SK-N-SH (cell line): ENCODE measurements around the gene STXBP1.

ENCODE experiments used
- TAF1 ChIP-seq: IDR thresholded peaks from 2 replicates; pipeline ENCODE4 v1.6.1; 2012; ENCODE audit warnings: low read depth, mild to moderate bottlenecking, low read length, moderate library complexity, borderline replicate concordance
- YY1 ChIP-seq: IDR thresholded peaks from 2 replicates; pipeline ENCODE4 v1.4.0; 2012; ENCODE audit warnings: low read depth, mild to moderate bottlenecking

- no peak for TF ChIP-seq YY1
- TF ChIP-seq TAF1 = no peak
These were observed 31.7 kb upstream of the STXBP1 start for GRCh38 chr9:127580366-127580765.
